MM.1S (cell line): ENCODE results near the gene KRIT1.

Source experiments
- CTCF ChIP-seq: fragments of 300-600 bp; sonication (generic); IDR thresholded peaks from 2 replicates; pipeline ENCODE4 v1.5.1; 2016; ENCODE audit warnings: antibody characterized with exemption, low read length, mixed read lengths
- EZH2 ChIP-seq: fragments of 300-600 bp; sonication (generic); optimal IDR thresholded peaks from 2 replicates; pipeline ENCODE3; 2017; ENCODE audit warnings: low read depth, mild to moderate bottlenecking, antibody characterized with exemption, low read length, mixed read lengths

GRCh38 chr7:92242972-92243371, 2.7 kb downstream of the KRIT1 start:
- TF ChIP-seq CTCF (no peak), EZH2 (no peak)
